GM03348 (cell line): ENCODE data around the gene TMEM129.

Experiments
- DNase-seq: peaks from one replicate; pipeline ENCODE4 v3.0.0; 2012; ENCODE audit warnings: low spot score

TMEM129 gene

DNA sequence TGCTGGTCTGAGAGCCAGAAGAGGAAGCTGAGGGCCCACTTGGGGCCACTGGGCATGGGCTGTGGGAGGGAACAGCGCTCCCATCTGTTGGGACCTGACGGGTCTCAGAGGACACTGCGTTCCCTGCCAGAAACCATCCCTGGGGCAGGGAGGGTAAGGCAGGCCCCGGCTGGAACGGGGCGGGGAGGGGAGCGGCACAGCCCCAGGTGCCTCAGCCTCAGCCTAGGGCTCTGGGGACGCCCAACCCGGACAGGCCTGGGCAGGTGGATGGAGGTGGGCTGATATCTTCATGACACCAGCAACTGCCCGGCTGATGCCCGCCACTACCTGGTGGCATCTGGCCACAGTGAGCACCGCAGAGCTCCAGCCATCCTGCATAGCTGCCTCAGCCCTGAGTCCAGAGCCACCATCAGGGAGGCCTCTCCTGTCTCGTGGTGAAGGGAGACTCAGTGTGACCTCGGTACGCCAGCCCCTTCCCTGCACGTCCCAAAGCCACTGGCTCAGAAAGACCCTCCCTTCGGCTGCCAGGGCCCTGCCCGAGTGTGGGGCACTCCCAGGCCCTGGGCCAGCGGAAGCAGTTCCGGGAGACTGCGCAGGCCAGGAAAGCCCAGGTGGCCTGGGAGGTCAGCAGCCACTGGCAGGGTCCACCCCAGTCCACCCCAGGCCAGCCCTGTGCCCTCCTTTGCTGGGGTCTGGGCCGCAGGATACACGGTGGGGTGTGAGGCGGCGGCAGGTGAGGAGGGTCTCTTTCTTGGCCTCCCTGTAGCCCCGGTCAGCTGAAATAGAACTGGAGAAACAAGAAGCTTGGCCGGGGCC lies 37.4 kb upstream of the TMEM129 start:
- no peak for DNase-seq

- no peak for DNase-seq
These were observed 36.7 kb upstream of the TMEM129 start for GRCh38 chr4:1757836-1758235.

DNA sequence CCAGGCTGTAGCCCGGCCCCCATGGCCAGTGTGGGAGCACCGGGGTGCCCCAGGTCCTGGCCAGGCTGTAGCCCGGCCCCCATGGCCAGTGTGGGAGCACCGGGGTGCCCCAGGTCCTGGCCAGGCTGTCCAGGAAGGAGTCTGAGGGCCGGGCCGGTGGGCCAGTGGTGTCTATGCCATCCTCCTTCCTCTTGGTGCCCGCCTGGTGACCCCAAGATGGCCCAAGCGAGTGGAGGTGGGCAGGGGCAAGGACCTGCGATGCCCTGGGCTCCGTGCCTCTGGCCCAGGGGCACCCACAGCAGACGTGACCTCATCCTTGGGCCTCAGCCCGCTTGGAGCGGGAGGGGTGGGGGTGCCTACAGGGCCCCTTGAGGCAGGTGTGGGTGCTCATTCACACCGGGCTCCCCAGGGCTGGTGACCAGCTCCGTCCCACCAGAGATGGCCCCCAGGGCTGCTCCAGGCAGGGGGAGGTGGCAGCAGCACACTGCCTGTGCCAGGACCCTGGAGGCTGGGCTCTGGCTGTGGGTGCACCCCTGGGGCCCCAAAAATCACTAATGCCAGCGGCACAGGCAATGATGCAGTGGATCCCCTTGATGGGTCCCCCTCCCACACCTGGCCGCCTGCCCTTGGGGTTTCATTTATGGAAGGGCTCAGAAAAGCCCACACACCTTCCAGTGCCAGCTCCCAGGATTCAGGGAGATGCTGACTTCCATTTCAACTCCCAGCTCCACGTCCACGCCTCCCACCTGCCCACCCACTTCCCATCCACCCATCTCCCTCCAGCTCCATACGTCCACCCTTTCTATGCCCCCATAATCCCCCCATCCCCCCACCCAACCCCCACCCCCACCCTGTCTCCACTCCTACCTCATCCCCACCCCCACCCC lies 36.0 kb upstream of the TMEM129 start:
- DNase-seq = no peak

DNA sequence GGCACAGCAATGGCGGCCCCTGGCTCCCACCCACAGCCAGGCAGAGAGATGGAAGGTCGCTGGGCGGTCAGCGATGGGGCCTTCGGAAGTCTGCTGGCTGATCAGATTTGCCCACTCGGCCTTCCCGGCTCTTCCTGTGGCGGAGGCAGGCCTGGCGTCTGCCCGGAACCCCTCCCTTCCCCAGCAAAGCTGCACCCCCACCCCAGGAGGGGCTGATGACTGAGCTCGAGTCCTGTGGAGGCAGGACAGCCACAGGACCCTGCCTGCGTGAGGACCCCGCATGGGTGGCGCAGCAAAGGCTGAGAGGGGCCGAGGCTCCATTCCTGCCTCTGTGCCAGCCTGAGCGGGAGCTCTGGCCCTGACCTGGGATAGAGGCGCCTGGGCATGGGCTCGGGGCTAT lies 35.0 kb upstream of the TMEM129 start:
- DNase-seq = no peak

- no peak for DNase-seq
These were observed 34.2 kb upstream of the TMEM129 start for GRCh38 chr4:1755297-1755696.

- DNase-seq = no peak
These were observed 33.2 kb upstream of the TMEM129 start for GRCh38 chr4:1754336-1754735.

GRCh38 chr4:1753697-1754311 lies 32.7 kb upstream of the TMEM129 start:
- DNase-seq = no peak

DNA sequence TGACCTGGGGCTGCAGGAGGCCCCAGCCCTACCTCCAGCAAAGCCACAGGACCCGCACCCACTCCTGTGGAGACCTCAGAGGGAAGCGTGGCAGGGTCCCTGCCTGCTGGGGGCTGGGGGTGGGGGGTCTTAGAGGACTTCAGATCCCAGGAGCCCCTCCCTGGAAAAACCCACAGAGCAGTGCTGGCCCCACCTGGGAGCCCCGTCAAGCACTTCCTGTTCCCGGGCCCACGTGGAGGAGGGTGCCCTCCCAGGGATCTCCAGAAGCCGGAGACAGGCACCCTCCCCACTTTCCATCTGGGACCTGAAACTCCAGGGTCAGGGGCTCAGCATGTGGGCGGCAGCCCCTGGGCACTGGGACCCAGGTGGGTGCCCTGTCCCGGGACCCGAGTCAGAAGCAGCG lies 32.2 kb upstream of the TMEM129 start:
- no peak for DNase-seq

GRCh38 chr4:1752284-1753041 lies 31.3 kb upstream of the TMEM129 start:
- DNase-seq = no peak

DNA sequence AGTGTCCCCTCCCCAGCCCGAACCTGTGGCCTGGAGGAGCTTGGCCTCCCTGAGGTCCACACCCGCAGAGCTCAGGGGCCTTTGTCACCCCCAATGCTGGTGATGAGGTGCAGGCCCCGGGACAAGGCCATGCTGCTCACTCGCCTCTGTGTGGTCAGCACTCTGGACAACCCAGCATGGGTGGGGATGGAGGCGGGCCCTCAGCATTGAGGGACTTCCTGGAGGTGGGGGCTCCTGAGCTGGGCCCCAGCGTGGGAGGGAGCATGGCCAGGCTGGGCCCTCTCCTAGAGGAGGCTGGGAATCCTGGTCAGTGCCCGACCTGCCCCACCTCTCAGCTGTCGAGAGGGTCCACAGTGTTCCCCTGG lies 30.8 kb upstream of the TMEM129 start:
- no peak for DNase-seq

- no peak for DNase-seq
These were observed 30.2 kb upstream of the TMEM129 start for GRCh38 chr4:1751155-1751918.

DNA sequence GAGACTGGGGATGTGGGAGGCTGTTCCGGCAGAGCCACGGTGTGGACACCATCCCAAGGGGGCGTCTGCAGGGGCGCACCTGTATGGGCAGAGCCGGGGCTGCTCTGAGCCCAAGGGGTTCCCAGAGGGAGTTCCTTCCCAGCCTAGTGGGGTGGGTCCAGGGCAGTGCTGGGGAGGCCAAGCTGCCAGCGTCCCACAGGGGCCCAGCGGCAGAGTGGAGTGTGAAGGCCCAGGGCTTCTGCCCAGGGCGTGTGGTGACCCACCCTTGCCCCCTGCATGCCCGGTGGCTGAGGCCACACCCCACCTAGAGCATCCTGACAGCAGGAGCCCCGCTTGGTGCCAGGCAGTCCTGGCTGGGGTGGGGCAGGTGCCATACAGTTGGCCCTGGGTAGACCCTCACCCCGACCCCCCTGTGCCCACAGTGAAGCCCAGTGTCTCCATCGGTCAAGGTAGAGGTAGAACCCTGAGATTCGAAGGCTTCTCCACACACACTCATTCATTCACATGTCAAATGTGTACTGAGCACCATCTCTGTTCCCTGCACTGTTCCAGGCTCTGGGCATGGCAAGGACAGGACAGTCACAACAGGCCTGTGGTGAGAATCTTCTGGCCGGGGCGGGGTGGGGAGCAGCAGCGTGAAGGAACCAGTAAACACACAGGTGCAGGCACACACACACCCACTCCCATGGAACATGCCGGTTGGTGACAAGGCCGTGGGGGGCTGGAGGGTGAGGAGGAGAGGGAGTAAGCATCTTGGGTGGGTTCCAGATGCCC lies 29.4 kb upstream of the TMEM129 start:
- DNase-seq = no peak

- DNase-seq = no peak
These were observed 28.7 kb upstream of the TMEM129 start for GRCh38 chr4:1749826-1750225.

DNA sequence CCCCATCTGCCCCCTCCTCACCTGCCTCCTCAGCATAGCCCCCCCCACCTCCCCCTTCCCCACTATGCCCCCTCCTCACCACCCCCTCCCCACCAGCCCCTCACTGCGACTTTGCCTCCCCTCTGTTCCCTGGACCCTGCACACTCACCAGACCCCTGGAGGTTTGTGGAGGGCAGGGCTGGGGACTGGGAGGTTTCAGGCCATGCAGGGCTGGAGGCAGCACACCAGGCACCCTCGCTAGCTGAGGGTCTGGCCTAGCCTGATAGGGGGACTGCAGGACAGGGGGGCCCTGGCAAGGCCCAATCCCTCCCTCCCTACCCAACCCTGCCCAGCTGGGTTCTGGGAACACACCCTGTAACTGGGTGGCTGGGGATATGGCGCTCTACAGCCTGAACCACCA lies 28.2 kb upstream of the TMEM129 start:
- no peak for DNase-seq

- peak; percentile 92 for DNase-seq
These were observed 27.4 kb upstream of the TMEM129 start for GRCh38 chr4:1748465-1748995.

DNA sequence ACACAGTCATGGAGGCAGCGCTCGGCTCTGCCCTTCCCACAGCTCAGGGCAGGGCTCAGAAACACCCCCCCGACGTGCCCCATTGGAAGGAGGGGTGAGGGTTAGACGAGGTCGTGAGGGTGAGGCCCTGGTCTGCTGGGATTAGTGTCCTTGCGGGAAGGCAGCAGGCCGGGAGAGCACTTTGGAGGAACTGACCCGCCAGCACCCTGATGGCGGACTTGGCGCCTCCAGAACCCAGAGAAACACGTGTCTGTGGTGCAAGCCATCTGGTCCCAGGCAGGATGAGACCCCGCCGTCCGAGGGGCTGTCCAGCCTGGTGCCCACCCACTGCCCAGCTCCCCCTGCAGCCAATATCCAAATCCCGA lies 26.5 kb upstream of the TMEM129 start:
- DNase-seq = no peak

DNA sequence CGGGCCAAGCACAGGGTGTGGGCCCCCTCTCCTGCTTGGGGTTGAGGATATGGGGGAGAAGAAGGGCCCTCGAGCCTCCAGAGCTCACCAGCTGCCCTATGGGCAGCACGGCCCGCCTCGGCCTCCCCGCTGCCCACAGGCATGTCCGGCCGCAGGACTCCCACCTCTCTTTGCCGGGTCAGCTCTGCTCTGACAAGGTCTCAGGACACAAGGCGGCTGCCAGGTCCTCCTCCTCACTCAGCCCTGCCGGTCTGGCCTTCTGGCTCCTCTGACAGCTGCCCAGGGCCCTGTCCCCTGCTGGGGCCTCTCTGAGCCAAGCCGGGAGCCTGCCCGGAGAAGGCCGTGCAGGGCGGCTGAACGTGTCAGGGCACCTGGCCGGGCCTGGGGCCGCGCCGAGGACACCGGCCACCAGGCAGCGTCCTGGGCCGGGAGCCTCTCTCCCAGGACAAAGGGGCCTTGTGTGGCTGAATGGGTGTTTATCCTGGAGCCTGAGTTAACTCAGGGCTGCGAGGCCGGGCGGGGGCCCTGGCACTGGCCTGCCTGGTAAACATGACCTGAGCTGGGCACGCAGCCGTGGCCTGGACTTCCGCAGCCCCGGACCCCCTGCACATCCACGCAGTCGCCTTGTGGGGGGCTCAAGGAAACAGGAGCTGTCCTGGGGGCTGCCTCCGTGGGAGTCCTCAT lies 25.9 kb upstream of the TMEM129 start:
- no peak for DNase-seq

DNA sequence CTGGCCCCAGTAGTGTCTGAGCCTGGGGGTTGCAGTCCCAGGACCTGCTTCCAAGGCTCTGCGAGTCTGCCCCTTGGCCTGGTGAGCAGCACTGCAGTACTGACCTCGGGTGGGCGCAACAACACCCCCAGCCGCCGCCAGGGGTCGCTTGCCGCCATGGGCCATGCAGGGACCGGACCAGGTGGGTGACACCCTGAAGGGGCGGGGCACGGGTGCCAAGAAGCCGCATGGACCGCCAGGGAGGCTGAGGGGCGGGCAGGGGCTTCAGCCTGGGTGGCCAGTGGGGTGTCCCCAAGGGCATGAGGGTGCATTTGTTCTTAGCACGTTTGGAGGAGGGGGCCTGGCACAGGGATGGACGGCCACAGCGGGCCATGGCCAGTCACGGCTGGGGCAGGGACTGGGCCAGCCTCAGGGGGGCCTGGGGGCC lies 25.2 kb upstream of the TMEM129 start:
- peak; percentile 90 for DNase-seq

DNA sequence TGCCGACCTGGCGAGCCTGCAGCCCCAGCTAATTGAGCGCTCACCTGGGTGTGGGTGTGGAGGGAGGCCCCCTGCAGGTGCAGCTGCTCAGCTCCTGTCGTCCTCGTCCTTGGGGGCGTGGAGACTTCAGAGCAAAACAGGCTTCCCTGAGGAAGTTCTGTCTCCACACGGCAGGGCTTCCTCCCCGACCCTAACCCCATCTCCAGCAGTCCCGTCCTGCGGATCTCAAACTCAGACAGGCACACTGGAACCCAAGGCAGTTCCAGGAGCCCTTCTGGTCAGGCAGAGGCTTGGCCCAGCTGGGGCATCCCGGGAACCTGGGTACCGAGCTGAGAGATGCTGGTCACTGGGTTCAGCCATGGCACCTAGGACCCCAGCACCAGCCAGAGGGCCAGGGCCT lies 24.6 kb upstream of the TMEM129 start:
- DNase-seq = no peak

DNA sequence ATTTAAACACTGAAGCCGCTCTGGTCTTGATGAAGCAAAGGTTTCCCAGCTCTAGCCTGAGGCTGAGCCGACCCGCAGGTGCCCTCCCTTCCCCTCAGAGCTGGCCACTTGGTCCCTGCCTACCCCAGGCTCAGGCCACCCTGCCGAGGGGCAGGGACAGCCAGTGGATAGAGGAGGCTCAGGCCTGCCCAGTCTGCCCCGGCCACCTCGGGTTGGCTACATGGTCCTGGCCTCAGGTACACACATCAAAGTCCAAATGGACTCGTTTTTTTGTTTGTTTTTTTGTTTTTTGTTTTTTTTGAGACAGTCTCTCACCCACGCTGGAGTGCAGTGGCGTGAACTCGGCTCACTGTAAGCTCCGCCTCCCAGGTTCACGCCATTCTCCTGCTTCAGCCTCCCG lies 24.0 kb upstream of the TMEM129 start:
- no peak for DNase-seq
